MV-4-11 (cell line): Measurements from ENCODE around the gene PLEKHM2.

Experiments used
- DNase-seq: peaks from one replicate; lab custom pipeline; 2025; lab: John Stamatoyannopoulos, UW

The PLEKHM2 gene

DNA sequence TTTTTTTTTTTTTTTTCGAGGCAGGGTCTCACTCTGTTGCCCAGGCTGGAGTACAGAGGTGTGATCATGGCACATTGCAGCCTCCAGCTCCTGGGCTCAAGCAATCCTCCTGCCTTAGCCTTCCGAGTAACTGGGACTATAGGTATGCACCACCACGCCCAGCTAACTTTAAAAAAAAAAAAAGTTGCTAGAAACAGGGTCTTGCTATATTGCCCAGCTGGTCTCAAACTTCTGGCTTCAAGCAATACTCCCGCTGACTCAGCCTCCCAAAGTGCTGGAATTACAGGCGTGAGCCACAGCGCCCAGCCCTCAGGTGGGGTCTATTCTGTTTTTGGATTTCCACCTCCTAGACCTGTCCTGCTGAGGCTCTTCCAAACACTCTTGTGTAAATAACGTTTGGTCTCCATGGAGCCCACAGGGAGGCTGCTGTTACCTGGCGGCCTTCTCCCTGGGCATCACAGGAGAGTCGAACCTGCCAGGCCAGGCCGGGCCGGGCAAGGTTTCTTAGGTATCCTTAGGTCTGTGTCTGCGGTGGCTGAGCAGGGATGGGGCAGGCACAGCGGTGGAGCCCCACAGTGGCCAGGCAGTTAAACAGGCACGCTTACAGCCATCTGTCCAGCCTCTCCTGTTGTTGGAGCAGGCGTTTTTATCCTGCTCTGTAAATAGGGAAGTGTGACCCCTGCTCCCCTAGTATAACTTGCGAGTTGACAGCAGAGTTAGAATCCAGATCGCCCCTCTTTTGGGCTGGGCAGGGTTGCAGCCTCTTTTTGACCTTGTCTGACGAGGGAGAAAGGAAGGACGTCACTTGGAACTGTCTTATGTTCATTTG, 18.8 kb downstream of the PLEKHM2 start:
- peak; percentile 8 for DNase-seq

DNA sequence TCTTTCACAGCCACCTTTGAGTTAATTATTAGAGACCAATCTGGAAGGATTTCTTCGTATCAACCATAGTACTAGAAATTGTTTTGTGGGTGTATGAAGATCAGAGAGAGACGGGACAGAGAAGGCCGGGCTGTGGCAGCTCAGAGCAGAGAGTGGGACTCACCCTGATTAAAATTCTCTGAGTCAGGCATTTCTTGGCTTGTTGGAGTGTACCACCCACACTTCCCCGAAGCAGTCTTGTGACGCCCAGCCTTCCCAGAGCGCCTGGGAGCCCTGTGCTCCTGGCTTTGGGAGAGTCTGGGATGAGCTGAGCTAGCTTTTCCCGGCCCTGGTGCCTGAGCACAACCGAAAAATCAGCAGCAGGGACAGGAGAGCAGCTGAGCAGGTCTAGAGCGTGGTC, 19.4 kb downstream of the PLEKHM2 start:
- no peak for DNase-seq

DNA sequence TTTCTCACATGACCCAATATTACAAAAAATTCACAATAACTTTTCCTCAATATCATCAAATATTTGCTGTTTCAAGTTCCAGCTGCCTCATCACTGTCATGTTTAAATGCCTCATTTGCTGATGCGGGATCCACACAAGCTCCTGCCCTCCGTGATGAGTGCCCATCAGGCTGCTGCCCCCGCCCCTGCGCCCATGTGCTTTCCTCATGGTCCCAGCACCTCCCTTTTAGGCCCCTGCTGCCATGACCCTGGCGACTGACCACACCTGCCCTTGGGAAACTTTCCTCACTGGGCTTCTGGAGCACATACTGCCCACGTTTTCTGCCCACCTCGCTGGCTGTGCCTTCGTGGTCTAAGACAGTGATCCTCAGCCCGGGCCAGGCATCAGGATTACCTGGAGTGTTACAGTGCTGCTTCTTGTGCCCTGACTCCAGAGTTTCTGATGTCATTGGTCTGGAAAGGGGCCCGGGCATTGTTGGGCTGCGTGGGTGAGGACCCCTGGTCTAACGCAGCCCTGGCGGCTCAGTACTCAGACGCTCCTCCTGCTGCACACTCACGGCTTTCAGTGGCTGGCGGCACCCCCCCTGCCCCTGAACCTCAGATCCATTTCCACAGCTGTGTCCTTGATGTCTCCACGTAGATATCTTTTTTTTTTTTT, 20.5 kb downstream of the PLEKHM2 start:
- no peak for DNase-seq

DNA sequence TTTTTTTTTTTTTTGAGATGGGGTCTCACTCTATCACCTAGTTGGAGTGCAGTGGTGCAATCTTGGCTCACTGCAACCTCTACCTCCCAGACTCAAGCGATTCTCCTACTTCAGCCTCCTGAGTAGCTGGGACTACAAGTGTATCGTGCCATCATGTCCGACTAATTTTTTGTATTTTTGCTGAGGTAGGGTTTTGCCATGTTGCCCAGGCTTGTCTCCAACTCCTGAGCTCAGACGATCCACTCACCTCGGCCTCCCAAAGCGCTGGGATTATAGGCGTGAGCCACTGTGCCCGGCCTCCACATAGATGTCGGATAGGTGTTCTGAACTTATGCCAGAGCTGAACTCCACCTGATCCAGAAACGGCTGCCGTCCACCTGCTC, 21.1 kb downstream of the PLEKHM2 start:
- no peak for DNase-seq

DNA sequence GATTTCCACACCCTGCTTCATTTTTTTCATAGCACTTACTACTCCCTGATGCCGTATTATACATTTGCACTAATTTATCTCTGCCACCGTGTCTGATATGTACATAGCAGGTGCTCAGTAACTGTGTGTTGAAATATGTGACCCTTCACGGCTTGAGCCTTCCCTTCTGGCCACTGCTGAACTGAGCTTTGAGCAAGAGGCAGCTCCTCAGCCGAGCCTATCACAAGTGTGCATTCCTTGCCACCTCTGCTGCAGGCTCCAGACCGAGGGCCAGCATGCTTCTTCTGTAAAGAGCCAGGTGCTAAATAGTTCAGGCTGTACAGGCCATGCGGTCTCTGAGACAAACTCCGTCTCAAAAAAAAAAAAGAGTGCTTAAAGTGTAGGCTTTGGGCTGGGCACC, 22.6 kb downstream of the PLEKHM2 start:
- DNase-seq: no peak

DNA sequence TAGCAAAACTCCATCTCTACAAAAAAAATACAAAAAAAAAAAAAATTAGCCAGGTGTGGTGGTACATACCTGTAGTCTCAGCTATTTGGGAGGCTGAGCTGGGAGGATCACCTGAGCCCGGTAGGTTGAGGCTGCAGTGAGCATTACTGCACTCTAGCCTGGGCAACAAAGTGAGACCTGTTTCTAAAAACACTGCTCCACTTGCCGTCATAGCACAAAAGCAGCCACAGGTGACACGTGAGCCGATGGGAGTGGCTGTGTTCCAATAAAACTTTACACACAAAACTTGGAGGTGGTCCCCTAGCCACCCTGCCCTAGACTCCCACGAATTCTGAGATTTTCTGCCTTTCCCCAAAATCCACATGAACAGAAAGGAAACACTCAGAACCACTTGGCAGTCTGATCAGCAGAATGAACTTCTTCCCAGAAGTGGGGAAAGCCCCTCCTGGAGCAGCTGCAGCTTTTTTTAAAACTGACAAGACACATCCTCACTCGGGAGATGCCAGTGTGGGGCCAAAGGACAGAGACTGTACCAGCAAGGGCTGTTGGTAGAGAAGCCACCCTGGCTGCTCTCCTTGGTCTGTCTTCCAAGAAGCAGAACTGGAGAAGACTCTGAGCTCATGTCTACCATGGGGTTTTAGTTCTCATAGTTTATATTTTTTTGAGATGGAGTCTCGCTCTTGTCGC, 23.3 kb downstream of the PLEKHM2 start:
- DNase-seq: no peak

DNA sequence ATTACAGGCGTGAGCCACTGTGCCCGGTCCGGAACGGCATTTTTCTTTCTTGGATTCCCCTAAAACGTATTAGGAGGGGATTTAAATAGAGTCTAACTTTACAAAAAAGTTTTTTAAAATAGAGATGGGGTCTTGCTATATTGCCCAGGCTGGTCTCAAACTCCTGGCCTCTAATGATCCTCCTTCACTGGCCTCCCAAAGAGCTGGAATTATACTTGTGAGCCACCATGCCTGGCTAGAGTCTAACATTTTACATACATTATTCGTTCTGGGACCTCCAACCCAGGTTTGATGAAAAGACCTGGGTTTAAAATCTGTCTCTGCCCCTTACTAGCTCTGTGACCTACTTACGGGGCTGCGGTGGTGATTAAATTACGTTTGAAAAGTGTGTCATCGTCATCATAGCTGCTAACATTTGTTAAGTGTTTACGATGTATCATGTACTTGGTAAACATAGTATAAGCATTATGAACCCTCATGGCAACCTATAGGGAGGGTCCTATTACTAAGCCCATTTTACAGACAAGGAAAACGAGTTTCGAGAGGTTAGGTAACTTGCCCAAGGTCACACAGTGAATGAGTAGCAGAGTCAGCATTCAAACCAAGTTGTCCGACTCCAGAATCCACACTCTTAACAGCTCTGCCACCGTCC, 24.5 kb downstream of the PLEKHM2 start:
- no peak for DNase-seq

DNA sequence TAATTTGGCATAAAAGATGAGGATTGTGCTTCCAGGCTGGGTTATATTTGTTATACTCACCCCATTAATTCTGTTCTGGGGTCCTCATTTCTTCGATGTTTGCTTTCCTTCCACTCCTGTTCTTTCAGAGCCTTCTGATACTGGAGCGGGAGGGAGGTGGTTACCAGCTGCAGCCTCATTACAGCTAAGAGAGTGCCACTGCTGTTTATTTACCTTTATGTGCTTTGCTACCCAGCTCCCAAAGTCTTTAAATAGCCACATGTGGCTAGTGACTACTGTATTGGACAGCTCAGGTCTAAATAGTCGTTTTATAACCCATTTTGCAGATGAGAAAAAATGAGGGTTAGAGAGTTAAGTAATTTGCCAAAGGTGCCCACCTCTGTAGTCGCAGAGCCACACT, 25.1 kb downstream of the PLEKHM2 start:
- DNase-seq: no peak

DNA sequence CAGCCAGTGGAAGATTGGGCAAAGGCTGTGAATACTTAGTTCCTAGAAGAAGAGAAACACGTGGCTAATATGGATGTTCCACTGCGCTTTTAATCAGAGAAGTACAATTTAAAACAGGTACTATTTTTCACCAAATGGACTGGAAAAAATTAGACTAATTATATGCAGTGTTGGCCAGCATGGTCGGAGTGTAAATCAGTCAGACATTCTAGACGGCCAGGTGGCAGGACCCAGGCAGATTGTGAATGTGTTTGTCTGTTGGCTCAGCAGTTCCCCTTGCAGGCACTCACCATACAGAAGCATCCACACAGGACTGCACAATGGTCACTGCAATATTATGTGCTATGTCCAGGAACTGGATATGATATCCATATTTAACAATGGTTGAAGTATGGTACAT, 28.0 kb downstream of the PLEKHM2 start:
- DNase-seq: no peak

DNA sequence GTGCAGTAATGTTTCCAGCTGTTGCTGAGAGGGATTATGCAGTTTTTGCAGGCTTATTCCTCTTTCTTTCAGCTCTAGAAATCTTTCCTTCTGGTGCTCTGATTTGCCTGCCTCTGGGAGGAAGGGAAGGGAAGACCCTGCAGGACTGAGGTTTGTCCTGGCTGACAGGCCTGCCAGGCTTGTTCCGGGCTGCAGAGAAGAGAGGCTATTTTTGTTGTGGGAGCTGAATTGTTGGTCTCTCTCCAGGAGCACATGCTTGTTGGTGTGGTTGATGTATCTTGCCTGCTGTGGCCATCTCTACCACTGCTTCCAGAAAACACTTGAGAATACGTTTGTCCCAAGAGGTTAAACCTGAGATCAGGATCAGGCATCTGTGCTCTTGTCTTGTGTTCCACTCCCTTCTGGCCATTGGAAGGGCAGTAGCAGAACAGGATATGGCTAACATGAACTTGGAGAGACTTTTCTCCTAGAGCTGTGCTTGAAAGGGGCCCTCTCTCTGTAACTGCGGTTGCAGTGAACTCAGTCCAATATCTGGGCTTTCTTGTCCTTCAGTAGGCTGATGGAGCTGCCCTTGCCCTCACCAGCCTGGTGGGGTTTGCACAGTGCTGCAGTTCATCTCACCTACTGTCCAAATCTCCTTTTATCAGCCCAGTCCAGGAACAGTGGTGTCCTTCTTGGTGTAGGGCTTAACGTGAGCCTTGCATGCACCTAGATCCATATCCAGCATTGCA, 30.5 kb downstream of the PLEKHM2 start:
- DNase-seq: no peak

DNA sequence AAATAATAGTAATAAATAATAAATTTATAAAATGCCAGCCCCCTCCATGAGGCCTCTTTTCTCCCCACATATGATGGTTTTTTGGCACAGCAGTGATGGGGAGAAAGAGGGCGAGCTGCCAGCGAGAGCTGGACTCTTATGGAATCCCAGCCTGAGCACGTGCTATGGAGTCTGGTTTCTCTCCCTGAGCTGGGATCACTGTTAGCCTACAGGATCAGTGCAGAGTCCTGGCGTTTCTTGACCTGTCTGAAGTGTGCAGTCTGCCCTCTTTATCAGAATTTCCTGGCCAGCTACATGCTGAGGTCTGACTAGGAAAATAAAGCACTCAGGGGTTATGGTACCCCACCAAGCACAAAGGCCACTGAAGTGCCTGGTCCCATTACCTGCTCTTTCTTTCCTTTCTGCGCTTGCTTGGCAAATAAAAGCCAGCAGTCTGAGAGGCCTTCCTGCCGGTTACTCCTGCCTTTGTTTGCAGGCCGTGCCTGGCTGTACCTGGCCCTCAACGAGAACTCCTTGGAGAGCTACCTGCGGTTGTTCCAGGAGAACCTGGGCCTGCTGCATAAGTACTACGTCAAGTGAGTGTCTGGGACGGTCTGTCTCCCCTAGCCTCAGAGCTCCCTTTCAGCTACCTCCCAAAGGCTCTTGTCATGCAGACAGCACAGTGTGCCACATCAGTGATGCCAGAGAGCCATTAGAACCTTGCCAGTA, 33.5 kb downstream of the PLEKHM2 start:
- DNase-seq: no peak

DNA sequence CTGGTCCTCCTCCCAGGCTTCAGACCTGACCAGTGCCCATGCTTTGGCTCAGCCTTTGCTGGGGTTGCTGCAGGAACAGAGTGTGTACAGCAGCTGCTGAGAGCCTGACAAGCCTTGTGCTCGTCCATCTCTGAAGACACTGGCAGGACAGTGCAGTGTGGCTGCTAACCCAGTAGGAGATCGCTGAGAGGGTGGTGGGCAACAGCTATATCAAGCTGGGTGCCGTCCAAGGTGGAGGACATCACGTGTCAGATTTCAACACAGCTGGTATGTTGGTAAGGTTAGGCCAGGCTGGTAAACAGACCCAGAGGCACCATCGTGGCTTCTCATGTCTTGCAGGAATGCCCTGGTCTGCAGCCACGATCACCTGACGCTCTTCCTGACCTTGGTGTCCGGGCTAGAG, 34.1 kb downstream of the PLEKHM2 start:
- DNase-seq: no peak

DNA sequence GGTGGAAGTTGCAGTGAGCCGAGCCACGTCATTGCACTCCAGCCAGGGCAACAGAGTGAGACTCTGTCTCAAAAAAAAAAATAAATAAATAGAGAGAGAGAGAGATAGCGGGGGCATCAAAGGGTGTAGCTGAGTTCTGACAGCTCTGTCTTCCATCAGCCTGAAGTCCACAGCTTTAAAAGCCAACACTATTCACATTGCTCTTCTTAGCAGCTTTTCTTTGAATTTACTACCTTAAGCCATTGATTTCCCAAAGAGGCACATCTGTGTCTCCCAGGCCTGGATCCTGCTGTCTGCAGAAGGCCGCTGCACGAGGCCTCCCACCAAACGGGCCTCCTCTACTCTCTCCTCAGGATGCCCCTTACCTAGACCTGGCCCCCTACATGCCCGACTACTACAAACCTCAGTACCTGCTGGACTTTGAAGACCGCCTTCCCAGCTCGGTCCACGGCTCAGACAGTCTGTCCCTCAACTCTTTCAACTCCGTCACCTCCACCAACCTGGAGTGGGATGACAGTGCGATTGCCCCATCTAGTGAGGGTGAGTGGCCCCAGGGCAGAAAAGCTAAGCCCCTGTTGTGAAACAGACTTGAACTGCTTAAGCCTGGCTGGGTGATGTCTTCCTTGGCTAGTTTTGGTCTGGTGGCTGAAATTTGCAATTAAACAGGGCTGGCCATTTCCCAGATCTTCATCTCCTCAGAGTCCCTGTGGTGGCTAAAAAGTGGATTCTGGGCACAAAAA, 35.4 kb downstream of the PLEKHM2 start:
- peak; percentile 37 for DNase-seq

DNA sequence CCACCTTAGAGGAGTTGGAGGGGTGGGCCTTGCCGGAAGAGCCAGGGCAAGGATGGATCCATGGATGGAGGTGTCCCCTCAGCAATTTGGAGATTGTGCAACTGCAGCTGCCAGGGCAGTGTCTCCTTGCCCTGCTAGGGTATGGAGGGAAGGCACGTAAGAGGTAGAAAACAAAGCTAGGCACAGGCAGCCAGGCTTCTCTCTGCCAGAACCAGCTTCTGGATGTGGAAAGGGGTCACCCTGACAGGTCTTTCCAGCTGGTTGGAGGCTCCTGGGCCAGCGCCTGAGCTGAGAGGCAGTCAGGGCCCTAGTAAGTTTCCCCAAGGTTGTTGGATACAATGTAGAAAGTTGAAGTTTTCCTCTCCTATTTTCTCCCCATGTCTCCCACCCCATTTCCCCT, 36.7 kb downstream of the PLEKHM2 start:
- DNase-seq: no peak

DNA sequence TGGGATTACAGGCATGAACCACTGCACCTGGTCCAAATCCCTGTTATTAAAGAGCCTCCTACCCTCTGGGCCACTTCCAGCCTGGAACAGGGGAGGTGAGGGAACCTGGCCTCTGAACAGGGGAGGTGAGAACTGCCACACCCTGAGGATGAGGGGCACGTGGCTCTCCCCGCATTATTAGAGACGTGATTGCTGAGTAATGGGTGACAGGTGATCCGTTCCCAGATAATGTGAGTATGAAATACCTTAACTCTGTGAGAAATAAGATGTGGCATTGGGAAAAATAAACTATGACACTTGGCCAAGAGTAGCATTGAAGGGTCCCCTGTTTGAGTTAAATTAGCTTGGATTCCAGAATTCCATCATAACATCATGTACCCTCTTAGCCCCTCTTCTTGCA, 38.3 kb downstream of the PLEKHM2 start:
- no peak for DNase-seq

DNA sequence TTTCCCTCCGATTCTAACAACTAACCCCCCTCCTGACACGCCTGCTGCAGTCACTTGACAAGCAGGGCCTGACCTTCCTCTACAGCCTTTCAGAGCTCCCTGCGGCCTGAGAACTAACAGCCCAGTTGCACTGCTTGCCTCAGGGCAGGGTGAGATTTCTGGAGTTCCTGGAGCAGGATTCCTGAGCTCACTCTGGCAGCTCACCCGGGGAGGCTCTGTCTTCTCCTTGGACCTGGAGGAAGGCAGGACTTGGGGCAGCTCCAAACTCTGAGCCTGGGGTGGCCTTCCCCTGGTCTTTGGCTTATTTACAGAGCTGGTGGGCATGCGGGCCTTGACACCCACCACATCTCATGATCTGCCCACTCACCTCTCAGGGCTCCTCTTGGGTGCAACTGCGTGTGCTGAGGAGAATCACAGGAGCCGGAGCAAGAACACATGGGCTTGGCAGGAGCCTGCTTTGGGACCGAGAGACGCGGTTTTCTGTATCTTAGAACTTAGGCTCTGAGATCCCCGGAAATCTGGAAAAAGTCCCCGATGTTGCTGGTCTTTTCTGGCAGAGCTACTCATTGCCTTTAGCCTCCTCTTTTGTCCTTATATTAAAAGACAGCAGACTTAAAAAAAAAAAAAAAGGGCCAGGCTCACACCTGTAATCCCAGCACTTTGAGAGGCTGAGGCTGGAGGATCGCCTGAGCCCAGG, 38.9 kb downstream of the PLEKHM2 start:
- DNase-seq: no peak

DNA sequence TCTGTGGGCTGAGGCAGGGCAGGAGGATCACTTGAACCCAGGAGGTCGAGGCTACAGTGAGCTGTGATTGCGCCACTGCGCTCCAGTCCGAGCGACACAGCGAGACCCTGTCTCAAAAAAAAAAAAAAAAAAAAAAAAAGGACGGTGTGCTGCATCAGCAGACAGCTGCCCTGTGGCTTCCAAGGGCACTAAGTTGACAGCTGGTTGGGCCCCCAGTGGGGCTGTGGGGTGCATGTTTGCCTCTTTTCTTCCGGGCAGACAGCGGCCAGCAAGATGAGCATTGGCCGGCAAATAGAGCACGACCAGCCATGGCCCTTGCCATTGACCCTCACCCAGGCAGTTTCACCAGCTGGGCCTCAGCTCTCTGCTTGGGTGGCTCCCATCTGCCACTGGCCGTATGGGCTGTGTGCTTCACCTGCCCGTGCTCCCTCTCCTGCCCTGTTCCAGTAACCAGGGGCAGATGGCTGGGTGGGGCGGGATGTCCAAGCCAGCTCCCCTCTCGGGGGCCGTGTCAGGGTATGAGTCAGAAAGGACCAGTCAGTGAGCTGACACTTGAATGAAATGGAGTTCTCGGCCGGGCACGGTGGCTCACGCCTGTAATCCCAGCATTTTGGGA, 39.6 kb downstream of the PLEKHM2 start:
- no peak for DNase-seq

DNA sequence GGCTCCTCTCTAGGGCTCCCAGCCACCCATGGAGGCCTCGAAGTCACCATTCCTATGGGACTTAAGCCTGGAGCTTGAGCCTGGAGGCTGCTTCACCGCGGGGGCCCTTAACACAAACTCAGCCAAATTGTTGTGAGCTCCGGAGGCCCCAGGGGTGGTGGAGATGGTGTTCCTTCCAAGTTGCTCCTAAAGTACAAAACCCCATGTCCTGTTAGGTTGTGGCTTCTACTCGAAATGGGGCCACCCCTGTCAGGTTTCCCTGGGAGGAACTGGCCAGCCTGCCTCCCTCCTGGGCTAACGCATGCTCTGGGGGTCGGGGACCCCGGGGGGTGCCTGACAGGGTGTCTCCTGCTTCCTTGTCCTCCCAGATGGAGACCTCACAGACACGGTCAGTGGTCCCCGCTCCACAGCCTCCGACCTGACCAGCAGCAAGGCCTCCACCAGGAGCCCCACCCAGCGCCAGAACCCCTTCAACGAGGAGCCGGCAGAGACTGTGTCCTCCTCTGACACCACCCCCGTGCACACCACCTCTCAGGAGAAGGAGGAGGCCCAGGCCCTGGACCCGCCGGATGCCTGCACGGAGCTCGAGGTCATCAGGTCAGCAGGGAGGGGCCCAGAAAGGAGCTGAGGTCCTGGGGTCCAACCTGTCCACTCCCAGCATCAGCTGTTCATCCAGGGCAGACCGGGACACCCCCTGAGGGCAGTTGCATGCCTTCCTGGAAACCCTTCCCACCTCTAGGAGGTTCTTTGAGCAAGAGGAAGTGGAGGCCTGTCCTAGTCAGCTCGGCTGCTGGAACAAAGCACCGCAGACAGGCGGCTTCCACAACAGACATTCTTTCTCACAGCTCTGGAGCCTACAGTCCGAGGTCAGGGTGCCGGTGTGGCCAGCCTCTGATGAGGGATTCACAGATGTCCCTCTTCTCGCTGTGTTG, 41.1 kb downstream of the PLEKHM2 start:
- no peak for DNase-seq
